Activated effector memory CD4-positive, alpha-beta T cell treated with anti-CD3 and anti-CD28 coated beads, Interleukin-2, amount 50 U/mL, for 16 hours (primary cell): Measurements from ENCODE around the gene TOR3A.

ENCODE experiments used
- DNase-seq: peaks from one replicate; pipeline ENCODE4 v3.0.0-alpha.2; 2020

The TOR3A gene

DNA sequence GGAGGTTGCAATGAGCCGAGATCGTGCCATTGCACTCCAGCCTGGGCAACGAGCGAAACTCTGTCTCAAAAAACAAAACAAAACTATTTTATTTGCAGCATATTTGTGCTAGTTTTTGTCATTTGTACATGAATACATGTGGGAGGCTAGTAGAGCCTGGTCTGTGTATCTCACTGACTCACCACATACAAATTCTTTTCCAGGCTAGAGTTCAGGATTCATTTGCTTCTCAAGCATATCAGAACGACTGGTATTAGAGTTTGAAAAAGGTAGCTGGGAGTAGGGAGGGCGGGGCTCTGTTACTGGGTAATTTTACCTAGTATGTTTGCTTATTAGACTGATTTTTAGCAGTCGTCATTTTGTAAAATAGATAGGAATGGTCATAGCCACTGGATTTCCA is 4.5 kb upstream of the TOR3A start:
- DNase-seq = no peak

DNA sequence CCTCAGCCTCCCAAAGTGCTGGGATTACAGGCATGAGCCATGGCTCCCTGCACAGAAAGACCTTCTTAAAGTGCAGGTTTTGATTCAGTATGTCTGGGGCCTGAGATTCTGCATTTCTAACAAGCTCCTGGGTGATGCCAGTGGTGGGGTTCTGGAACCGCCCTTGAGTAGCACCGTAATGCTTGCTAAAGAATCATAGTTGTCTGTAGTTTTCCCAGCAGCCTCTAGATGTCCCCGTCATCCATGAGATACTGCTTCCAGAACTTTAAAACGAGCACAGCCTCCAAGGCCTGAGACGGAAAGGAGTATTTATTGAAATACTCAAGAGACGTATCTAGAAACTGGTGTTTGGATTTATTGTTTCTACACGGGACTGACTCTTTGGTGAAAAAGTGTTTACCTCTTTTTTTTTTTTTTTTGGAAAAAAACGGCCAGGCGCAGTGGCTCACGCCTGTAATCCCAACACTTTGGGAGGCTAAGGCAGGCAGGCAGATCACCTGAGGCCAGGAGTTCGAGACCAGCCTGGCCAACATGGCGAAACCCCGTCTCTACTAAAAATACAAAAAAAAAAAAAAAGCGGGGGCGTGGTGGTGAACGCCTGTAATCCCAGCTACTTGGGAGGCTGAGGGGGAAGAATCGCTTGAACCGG is 2.6 kb upstream of the TOR3A start:
- DNase-seq = no peak

DNA sequence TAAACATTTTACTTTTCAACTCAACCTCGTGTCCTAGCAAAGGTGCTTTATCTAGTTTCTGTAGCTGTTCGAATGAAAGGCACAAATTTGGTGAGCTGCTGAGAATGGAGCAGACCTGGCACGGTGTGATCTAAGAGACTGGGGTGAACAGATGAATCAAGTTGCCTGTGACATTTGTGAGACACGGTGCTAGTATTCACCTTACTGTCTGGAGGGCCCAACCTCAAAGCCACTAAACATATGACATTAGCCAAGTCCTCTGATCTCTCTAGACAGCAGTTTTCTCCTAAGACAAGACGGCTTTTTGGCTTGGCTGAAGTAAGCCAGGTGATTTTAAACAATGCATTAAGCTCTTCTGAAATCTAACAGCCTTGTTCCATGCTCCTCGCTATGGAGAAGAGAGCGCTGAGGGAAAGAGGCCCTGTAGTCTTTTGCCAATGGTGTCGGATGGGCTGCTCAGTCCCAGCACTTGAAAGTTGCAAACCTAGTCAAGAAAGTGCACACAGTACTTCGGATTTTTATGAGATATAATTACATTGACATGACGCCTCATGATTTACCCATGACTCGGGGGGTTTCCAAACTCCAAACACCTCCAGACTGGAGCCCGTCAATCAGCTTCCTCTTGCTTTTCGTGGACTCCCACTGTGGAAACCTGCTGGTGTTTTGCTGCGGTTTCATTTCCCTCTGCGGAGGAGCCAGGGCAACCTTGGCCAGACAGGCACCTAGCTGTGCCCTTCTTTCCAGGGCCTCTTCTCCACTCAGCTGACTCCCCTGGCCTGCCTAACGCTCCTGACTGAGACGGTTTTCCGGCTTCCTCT is 794 bp upstream of the TOR3A start:
- DNase-seq = peak; percentile 77

DNA sequence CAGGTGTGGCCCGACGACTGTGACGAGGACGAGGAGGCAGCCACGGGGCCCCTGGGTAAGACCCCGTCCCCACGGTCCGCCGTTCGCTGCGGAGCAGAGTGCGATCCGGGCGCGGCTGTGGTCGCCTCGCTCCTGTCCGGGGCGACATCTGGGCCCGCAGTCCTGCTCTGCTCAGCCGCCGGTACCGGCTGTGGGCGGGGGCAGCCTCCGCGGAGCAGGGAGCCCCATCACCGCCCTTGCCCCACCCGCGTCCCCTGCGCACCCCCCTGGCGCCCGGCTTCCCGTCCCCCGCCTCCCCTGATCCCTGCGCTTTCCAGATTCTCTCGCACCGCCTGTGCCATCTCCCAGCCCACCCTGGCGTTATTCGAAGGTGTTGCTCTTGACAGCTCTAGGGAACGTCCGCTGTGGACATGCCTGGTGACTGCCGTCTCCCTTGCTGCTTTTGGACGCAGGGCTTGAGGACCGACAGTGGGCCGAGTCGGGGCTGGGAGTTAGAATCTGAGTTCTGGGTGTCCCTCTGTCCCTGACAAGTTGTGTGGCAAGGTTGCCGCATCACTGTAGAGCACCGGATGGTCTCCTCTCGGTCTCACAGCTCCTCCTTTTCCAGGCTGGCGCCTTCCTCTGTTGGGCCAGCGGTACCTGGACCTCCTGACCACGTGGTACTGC is 596 bp downstream of the TOR3A start:
- peak; percentile 76 for DNase-seq

DNA sequence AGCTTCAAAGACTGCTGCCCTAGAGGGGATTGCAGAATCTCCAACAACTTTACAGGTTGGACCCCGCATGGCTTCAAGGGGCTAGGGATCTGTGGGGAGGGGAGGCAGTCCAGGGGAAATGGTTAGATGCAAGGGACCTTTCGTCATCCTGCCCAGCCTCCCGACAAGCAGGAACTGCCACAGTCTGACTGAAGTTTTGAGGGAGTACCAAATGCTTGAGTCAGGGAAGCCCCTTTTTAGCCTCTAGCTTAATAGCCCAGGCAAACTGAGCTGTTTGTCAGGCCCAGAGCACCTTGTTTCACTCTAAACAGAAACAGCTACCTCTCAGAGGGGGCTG is 1.1 kb downstream of the TOR3A start:
- no peak for DNase-seq

DNA sequence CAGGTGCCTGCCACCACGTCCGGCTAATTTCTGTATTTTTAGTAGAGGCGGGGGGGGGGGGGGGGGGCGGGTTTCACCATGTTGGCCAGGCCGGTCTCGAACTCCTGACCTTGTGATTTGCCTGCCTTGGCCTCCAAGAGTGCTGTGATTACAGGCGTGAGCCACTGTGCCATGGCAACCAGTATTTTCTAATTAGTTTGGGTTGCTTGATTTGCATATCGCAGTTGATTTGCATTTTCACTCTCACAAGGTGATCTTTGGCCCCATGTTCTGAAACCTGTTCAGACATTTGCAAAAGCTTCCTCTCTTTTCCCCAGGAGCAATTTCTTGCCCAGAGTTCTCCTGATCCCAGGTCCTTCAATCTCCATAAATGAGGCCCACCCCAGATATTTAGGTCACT is 1.7 kb downstream of the TOR3A start:
- DNase-seq = no peak

DNA sequence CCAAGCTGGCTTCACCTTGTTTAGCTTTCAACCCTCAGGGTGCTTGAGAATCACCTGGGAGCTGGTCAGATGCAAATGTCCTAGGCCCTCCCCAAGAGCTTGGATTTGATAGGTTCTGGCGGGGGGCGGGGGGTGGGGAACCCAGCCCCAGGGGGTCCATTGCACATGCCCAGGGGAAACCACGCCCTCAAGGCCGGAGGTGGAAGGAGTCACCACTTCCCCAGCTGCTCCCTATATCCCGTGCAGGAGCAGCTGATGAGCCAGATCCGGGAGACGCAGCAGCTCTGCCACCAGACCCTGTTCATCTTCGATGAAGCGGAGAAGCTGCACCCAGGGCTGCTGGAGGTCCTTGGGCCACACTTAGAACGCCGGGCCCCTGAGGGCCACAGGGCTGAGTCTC is 5.8 kb downstream of the TOR3A start:
- no peak for DNase-seq

DNA sequence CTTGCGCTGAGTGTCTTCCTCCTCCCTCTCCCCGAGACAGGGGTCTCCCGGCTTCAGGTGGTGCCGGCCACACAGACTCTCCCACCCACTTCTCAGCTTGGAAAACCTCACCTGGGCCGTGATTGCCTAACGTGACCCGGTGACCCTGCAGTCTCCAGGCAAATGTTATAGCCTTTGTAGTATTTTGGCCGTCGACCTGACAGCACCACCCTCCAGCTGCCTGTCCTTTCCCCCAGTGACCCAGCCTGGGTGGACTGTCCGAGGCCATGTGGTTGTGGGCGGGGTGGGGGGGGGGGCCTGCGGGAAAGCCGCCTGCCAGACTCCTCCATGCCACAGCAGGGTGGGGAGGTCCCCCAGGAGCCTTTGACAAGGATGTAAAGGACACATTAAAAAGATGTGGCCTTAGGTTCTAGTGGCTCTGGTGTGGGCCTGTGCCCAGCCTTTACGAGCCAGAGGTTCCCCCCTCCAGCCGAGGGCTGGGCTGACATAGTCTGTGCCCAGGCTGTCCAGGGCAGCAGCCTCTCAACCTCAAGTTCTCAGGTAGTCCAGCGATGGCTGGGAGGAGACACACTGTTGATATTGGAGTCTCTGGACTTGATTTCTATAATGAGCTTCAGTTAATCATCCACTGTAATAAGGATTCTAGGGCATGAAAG is 8.1 kb downstream of the TOR3A start:
- no peak for DNase-seq

DNA sequence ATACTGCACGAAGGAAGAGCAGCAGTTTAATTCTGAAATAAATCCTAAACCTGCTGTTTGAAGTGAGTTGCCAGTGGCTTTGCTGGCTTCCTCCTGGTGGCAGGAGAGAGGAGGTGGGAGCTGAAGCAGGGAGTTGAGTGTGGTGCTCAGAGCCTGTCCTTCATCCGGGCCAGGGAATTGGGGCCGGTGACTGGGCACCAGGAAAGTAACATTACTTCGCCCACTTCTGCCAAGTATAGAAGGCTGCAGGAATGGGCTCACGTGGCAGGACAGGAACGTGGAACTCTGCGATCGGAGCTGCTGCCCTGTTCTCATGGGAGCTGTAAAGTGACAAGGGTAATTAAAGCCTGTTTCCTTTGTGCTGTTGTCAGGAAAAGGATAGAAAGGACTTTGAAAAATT is 8.7 kb downstream of the TOR3A start:
- DNase-seq = no peak

DNA sequence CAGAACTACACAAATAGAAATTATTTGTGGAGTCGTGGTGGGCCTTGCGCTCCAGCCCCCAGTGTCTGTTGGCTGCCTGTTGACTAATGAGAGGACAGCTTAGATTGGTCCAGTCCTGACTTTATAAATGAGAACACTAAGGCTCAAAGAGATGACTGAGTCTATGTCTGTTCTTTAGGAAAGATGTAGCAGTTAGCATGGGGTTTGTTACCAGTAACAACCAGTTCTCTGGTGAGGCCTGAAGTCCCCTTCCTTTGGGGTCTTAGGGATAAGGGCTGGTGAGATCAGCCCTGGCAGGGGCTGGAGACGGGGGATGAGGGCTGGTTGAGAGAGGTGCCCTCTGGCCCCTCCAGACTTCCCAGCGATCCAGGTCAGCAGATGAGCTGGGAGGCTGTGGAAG is 9.1 kb downstream of the TOR3A start:
- no peak for DNase-seq

DNA sequence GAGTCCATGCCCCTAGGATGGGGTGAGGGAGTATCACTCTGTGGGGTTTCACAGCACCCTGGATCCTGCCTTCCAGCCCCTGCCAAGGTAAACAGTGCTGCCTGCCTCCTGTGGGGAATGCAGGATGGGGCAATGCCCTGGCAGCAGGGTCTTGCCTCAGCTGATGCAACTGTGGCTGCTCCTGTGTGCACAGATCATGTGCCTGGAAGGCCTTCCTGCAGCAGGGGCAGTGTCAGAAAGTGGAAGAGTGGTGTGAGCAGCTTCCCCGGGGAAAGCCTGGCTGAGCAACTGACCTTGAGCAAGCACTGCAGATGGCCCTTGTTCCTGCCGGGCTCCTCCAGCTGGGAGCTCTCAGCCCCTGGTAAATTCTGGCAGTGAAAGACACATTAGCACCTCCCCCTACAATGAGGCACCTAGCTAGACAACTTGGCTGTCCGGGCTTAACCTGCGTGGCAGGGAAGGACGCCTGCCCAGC is 9.9 kb downstream of the TOR3A start:
- DNase-seq = no peak

DNA sequence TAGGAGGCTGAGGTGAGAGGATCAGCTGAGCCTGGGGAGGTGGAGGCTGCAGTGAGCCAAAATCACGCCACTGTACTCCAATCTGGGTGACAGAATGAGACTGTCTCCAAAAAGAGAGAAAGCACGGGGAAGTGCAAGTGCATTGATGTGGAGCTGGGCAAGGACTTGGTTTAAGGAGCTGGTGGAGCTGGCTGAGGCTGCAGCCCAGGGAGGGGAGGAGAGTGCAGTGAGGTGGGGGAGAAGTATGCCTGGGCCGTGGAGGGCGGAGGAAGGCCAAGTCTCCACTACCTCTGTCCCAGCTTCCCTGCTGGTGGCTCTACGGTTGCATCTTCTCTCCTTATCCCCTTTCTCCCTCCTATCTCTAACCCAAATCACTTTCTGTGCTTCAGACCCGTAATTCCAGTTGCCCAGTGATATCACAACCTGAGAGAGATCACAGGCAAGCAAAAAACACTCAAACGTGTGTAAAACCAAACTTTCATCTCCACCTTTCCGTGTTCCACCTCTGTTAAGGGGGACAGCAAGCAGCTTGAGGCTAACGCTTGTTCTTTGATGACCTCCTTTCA is 11.1 kb downstream of the TOR3A start:
- DNase-seq = no peak

DNA sequence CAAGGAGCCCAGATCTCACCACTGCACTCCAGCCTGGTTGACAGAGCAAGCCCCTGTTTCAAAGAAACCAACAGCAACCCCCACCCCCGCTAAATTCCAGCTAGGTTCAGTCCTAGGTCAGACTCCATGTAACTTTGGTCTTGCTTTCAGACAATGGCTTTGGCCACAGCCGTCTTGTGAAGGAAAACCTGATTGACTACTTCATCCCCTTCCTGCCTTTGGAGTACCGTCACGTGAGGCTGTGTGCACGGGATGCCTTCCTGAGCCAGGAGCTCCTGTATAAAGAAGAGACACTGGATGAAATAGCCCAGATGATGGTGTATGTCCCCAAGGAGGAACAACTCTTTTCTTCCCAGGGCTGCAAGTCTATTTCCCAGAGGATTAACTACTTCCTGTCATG is 12.9 kb downstream of the TOR3A start:
- DNase-seq = no peak

DNA sequence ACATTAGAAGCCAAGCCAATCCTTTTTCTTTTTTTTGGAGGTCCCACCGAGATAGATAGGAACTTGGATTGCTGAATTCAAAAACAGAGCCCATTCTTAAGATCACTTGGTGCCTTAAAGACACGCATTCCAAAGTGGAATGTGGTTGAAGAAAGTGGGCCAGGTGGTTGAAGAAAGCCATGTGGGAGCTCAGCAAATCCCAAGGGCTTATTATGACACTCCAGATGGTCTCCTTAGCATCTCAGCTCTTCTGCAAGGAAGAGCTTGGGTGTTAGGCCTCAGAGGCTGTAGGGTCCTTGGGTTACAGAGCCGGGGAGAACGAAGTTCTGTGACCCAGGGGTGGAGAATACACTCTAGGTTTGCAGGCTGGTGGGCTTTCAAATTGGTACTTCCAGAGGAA is 13.5 kb downstream of the TOR3A start:
- no peak for DNase-seq

DNA sequence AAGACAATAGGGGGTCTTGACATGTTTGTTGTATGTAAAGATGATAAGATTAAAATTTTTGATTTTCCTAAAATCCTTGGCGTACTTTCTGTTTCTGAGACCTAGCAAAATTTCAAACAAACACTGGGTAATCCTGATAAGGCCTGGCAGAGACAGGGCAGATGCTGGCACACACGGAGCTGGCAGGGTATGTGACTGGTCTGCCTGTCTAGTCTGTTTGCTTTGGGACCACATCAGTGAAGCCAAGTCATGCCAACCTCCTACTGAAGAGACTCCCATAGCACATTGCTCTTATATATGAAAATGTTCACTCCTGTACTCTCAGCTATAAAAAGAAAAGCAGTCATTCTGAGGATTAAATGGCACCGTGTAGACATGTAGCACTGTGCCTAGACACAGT is 14.1 kb downstream of the TOR3A start:
- no peak for DNase-seq

DNA sequence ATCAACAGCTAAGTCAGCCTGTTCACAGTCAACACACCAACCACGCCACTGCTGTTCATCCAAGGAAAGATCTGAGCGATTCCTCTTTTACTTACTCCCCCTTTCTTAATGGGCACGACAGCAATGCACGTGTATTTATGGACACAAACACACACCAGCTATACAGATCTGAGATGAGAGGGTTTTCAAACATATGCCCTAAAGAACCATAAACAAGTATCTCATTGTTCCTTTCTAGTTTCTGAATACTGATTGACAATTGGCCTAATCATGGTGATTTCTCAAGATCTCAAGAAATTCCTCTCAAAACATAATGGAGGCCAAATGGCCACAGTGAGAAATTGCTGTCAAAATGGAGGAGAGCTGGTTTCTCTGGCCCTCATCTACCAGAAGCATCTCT is 18.0 kb downstream of the TOR3A start:
- DNase-seq = no peak

DNA sequence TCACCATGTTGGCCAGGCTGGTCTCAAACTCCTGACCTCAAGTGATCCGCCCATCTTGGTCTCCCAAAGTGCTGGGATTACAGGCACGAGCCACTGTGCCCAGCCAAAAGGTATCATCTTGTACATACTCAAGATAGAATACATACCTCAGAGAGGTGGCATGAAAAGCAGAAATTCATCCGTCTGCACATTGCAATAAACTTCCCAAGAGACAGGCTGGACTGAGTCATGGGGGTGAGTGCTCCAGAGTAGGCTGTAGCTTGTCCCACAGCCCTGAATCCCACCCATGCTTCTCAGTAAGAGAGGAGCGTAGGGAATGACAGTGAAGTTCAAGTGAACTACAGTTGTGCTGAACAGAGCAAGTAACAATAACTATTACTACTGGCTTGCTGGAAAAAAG is 19.7 kb downstream of the TOR3A start:
- DNase-seq = no peak

DNA sequence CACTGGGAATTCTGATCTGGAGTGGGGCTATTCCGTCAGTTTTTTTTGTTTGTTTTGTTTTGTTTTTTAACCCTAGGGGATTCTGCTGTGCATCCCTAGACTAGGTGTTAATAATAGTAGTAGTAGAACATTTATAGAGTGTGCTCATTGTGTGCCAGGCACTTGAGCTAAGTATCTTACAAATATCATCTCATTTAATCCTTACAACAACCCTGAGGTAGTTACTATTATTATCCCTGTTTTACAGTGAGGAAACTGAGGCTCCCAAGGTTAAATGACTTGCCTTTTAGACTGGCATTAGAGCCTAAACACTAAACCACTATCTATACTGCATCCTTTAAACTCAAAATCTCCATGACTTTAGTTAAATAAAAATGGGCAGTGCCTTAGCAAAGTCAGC is 22.1 kb downstream of the TOR3A start:
- no peak for DNase-seq

DNA sequence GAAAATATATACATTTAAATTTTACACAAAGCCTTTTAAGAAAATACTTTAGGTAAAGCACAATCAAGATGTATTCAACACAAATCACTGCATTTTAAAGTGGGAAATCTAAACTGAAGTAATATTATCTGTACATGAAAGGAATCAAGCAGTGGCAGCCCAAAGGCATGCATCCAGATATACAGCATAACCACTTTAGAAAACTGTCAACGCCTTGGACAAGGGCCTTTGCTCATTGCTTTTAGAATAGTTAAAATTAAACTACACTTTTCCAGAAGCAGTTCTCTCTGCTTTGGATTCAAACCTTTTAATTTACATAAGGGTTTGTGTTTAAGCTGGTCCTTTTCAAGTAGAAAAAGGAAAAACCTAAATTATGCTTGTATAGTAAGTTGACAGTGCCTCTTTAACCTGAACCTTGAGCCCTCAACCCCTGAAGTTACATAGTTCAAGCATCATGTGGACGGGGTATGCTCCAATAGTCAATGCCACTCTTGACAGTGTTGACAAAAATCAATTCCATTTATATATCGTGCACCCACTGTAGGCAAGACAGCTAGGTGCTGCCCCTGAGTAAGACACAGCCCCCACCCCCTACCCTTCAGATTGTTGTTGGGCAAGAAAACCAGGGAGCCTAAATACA is 22.9 kb downstream of the TOR3A start:
- DNase-seq = no peak

DNA sequence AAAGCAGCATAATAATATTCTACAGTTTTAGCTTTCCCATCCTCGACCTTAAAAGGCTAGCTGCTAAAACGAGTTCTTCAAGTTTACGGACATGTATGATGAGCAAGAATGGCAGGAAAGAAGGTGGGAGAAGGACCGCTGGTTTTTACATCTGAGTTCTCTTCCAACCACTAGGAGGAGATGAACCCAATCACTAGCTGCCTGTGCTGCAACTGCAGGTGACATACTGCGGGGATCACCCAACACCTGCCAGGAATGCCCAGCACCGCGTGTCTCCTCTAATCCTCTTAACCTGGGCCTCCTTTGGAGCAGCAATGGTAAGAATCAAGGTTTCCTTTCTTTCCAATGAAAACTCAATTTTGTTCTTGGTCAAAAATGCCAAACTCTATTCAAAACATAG is 23.5 kb downstream of the TOR3A start:
- DNase-seq = no peak

DNA sequence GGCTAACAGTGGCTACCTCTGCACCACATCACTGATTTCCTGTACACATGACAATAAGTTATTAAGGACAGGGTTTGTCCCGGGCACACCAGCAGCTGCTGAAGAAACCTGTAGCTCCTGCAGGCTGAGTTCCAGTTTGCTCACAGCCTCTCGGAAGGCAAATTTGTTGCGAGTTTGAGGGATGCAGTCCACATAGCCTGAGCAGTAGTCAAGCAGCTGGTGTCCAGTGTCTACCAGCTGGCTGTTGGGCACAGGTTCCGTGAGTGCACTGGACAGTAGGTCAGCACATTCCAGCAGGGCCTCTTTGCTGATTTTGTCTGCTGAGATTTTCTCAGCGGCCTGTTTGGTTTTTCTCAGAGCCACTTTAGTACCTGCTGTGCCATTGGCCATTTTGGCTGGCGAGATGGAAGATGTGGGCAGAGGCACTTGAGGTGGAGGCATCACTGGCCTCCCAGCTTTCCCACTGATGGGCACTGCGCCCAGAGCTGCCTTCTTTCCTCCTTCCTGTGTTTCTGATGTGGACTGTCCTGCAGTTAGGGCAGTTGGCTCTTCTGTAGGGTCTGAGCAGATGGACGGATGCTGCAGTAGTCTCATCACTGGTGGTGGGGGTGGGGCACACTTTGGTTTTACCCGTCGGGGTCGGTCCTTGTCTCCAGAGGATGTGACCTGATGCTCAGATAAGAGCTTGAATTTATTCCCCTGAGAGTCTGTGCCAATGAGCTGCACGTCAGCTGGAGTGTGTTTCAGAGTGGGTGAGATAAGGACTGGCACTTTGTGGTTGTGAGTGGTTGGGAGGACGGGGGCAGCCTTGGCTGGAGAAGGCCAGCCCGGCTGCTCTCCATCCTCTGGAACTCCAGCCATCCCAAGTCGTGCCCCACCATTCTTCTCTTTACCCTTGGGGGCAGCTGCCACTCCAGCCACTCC is 26.1 kb downstream of the TOR3A start:
- no peak for DNase-seq

DNA sequence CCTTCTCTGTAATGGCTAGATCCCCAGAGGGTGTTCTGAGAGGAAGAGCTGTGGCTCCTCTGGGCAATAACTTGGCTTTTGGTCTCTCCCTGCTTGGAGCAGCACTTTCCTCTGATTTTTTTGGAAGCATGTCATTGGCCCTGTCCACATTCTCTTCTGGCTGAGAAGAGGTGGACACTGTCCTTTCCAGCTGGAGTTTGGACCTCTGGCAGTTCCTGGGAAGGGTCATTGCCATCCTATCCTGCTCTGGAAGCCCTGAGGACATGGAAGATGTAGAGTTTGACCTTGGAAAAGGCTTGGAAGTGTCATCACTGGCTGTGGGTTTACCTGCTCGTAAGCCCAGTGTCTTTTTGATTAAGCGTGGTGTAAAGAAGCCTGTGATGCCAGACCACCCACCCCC is 26.8 kb downstream of the TOR3A start:
- DNase-seq = no peak
